HG02763 (cell line): Measurements from ENCODE around the gene CSPG4.
"Not testable (repeated sequence)": the region's sequence is repeated elsewhere in the genome, so short reads cannot be mapped to it uniquely, and the experiment has no call there.

ENCODE experiments used
- ATAC-seq: cut with Tn5 transposase; IDR thresholded peaks from one replicate; pipeline ENCODE4 v1.9.1; 2021; ENCODE audit warnings: mild to moderate bottlenecking, moderate library complexity; ENCODE audit not compliant: unreplicated experiment

The CSPG4 gene

GRCh38 chr15:75693028-75693427 lies 19.6 kb downstream of the CSPG4 start:
- not testable (repeated sequence) for ATAC-seq

- not testable (repeated sequence) for ATAC-seq
Measured at GRCh38 chr15:75692311-75692710, 20.3 kb downstream of the CSPG4 start.

- not testable (repeated sequence) for ATAC-seq
Measured at GRCh38 chr15:75689429-75689828, 23.2 kb downstream of the CSPG4 start.

GRCh38 chr15:75688831-75689230 lies 23.8 kb downstream of the CSPG4 start:
- ATAC-seq: no peak

- no peak for ATAC-seq
Measured at GRCh38 chr15:75688278-75688557, 24.4 kb downstream of the CSPG4 start.

- ATAC-seq: no peak
Measured at GRCh38 chr15:75687486-75688277, 25.0 kb downstream of the CSPG4 start.

GRCh38 chr15:75686212-75686642 lies 26.4 kb downstream of the CSPG4 start:
- not testable (repeated sequence) for ATAC-seq

- ATAC-seq: no peak
Measured at GRCh38 chr15:75685195-75685594, 27.5 kb downstream of the CSPG4 start.

- no peak for ATAC-seq
Measured at GRCh38 chr15:75684648-75685047, 28.0 kb downstream of the CSPG4 start.

- ATAC-seq: peak; percentile 47
Measured at GRCh38 chr15:75683646-75684312, 28.9 kb downstream of the CSPG4 start.

GRCh38 chr15:75682181-75683135 lies 30.2 kb downstream of the CSPG4 start:
- ATAC-seq: no peak

- no peak for ATAC-seq
Measured at GRCh38 chr15:75680007-75680789, 32.5 kb downstream of the CSPG4 start.

GRCh38 chr15:75678324-75678690 lies 34.3 kb downstream of the CSPG4 start:
- ATAC-seq: not testable (repeated sequence)

- ATAC-seq: no peak
Measured at GRCh38 chr15:75677465-75678323, 35.0 kb downstream of the CSPG4 start.

GRCh38 chr15:75676688-75677464 lies 35.8 kb downstream of the CSPG4 start:
- no peak for ATAC-seq

GRCh38 chr15:75675579-75676404 lies 36.9 kb downstream of the CSPG4 start:
- no peak for ATAC-seq

- ATAC-seq: no peak
Measured at GRCh38 chr15:75674366-75674765, 38.3 kb downstream of the CSPG4 start.
